Skeletal muscle satellite cell (primary cell): Measurements from ENCODE around the gene SLC5A8. TPM values are rescaled to one million over a fixed set of nuclear protein-coding genes. Genes with fewer than 3 reads are reported as not detected.

Experiments
- small RNA-seq: library from RNA; depleted of rRNA; stranded (forward); fragments of <200 nt; gene quantifications from one replicate; pipeline ENCODE3, GENCODE V24; 2012

Gene SLC5A8

Small RNA genes lying within 50 kb of the gene (small RNA-seq; reads per million reads assigned to genes)
- not detected for gene RNU6-768P
